Osteocyte (in vitro differentiated cells): ENCODE data around the gene PTPRS. TPM values are rescaled to one million over a fixed set of nuclear protein-coding genes. Genes with fewer than 3 reads are reported as not detected.
"Not testable (repeated sequence)": the region's sequence is repeated elsewhere in the genome, so short reads cannot be mapped to it uniquely, and the experiment has no call there.

Source experiments
- DNase-seq: peaks from one replicate; pipeline ENCODE4 v3.0.0; 2021; ENCODE audit warnings: mixed read lengths; ENCODE audit not compliant: unreplicated experiment; ENCODE audit errors: extremely low spot score
- H3K27ac Mint-ChIP-seq: one replicate; pipeline ENCODE4 v1.8.0; 2021; ENCODE audit warnings: mild to moderate bottlenecking, mixed read lengths; ENCODE audit not compliant: unreplicated experiment
- H3K27me3 Mint-ChIP-seq: one replicate; pipeline ENCODE4 v1.8.0; 2021; ENCODE audit warnings: mixed read lengths; ENCODE audit not compliant: unreplicated experiment
- H3K36me3 Mint-ChIP-seq: one replicate; pipeline ENCODE4 v1.8.0; 2021; ENCODE audit warnings: mixed read lengths; ENCODE audit not compliant: unreplicated experiment
- H3K4me1 Mint-ChIP-seq: one replicate; pipeline ENCODE4 v1.8.0; 2021; ENCODE audit warnings: mixed read lengths; ENCODE audit not compliant: unreplicated experiment
- H3K4me3 Mint-ChIP-seq: one replicate; pipeline ENCODE4 v1.8.0; 2021; ENCODE audit warnings: mild to moderate bottlenecking, moderate library complexity, mixed read lengths; ENCODE audit not compliant: unreplicated experiment
- H3K9me3 Mint-ChIP-seq: one replicate; pipeline ENCODE4 v1.8.0; 2021; ENCODE audit warnings: mixed read lengths; ENCODE audit not compliant: unreplicated experiment
- CTCF ChIP-seq: fragments of 200-600 bp; sonication (generic); IDR thresholded peaks from 2 replicates; pipeline ENCODE4 v1.5.0; 2021; ENCODE audit warnings: antibody characterized with exemption, mild to moderate bottlenecking, moderate library complexity
- long read RNA-seq: library from polyadenylated mRNA; unstranded; transcript quantifications from one replicate; pipeline ENCODE4 v2.0.0, GENCODE V29; 2021
- total RNA-seq: library from RNA; stranded (reverse); gene quantifications from 2 replicates; pipeline ENCODE4 v1.2.1, GENCODE V29; 2021

PTPRS gene
- total RNA-seq: 182 and 185 TPM in 2 replicates
- long read RNA-seq, partial matches to known transcripts: 1 of 13 reads
- long read RNA-seq, other reads (novel, unspliced or antisense): 12 of 13 reads

GRCh38 chr19:5340637-5341447 lies at the start of gene PTPRS:
Gene PTPRS, minus strand, starts transcription at chr19:5340812. Its CDS starts 54,672 bp downstream, at chr19:5286140.
- peak within 1 kb of the TSS; percentile 63 for H3K27ac Mint-ChIP-seq
- peak; percentile 95 for DNase-seq
- peaks cover 12% of the 10 kb centered on the region for H3K4me1 Mint-ChIP-seq
- H3K4me3 Mint-ChIP-seq: peak within 1 kb of the TSS; percentile 81
- H3K27me3 Mint-ChIP-seq: peaks cover 16% of the 10 kb centered on the region
- no peaks in the 10 kb centered on the region for H3K36me3 Mint-ChIP-seq
- no peaks in the 10 kb centered on the region for H3K9me3 Mint-ChIP-seq
- no peak for TF ChIP-seq CTCF

- no peaks in the 10 kb centered on the region for H3K9me3 Mint-ChIP-seq
- no peak for TF ChIP-seq CTCF
- no peak overlapping the region for H3K27ac Mint-ChIP-seq
- DNase-seq: no peak
- H3K27me3 Mint-ChIP-seq: peaks cover 42% of the 10 kb centered on the region
- H3K4me1 Mint-ChIP-seq: no peaks in the 10 kb centered on the region
- H3K4me3 Mint-ChIP-seq: no peak overlapping the region
- H3K36me3 Mint-ChIP-seq: no peaks in the 10 kb centered on the region
Measured at GRCh38 chr19:5389353-5389752, 48.7 kb upstream of the PTPRS start.

GRCh38 chr19:5387472-5387871 lies 46.9 kb upstream of the PTPRS start:
- Mint-ChIP-seq H3K27me3 (peaks cover 24% of the 10 kb centered on the region), H3K4me3 (no peak overlapping the region), H3K4me1 (no peaks in the 10 kb centered on the region), H3K27ac (no peak overlapping the region), H3K9me3 (peaks cover 3% of the 10 kb centered on the region), H3K36me3 (no peaks in the 10 kb centered on the region)
- TF ChIP-seq CTCF: peak; percentile 6
- DNase-seq: no peak

GRCh38 chr19:5386841-5387240 lies 46.2 kb upstream of the PTPRS start:
- Mint-ChIP-seq H3K27ac (no peak overlapping the region), H3K27me3 (peaks cover 18% of the 10 kb centered on the region), H3K9me3 (peaks cover 6% of the 10 kb centered on the region), H3K36me3 (peaks cover under 1% of the 10 kb centered on the region), H3K4me1 (no peaks in the 10 kb centered on the region), H3K4me3 (no peak overlapping the region)
- no peak for DNase-seq
- TF ChIP-seq CTCF: no peak

GRCh38 chr19:5381197-5381596 lies 40.6 kb upstream of the PTPRS start:
- H3K27me3 Mint-ChIP-seq: not testable (repeated sequence)

More at GRCh38 chr19:5381197-5381596, 40.6 kb upstream of the PTPRS start:
- not testable (repeated sequence) for H3K4me1 Mint-ChIP-seq, H3K9me3 Mint-ChIP-seq, H3K27ac Mint-ChIP-seq, DNase-seq, H3K36me3 Mint-ChIP-seq, H3K4me3 Mint-ChIP-seq
